H1 (cell line): ENCODE results near the gene LDLRAD4. TPM values are rescaled to one million over a fixed set of nuclear protein-coding genes. Genes with fewer than 3 reads are reported as not detected.

ENCODE experiments used
- CTCF ChIA-PET: fragments of 300-600 bp; sonication (Branson Sonifier 250); formaldehyde crosslinking; loops from one replicate; lab custom pipeline; 2021; ENCODE audit not compliant: partially characterized antibody; lab: Charles Lee
- POLR2A ChIA-PET: fragments of 300-600 bp; sonication (Branson Sonifier 250); formaldehyde crosslinking; loops from one replicate; lab custom pipeline; 2021; ENCODE audit warnings: inconsistent platforms; ENCODE audit not compliant: partially characterized antibody; lab: Charles Lee
- DNase-seq, 2 experiments: peaks; one replicate each; pipeline versions ENCODE4 v3.0.0 to v3.0.0-alpha.2; 2010 to 2022; ENCODE audit warnings: low spot score in 2 of 2, low read depth in 1 of 2, mixed read lengths in 1 of 2
- FAIRE-seq: peaks from 2 replicates; lab custom pipeline; 2011; peaks lifted over from hg19 to GRCh38; lab: Jason Lieb, UNC
- H2AFZ ChIP-seq: 2 replicates; pipeline ENCODE4 v1.8.1; 2012; ENCODE audit warnings: low read length, inconsistent platforms
- H2AK5ac ChIP-seq: 2 replicates; pipeline ENCODE4 v1.6.1; 2013; ENCODE audit warnings: low read depth, low read length
- H2BK120ac ChIP-seq: replicated peaks from 2 replicates; pipeline ENCODE3; 2013; ENCODE audit warnings: low read depth, low read length, inconsistent platforms
- H2BK12ac ChIP-seq: 2 replicates; pipeline ENCODE4 v1.6.1; 2013; ENCODE audit warnings: low read depth, low read length
- H2BK15ac ChIP-seq: 2 replicates; pipeline ENCODE4 v1.6.1; 2013; ENCODE audit warnings: low read length
- H2BK20ac ChIP-seq: 2 replicates; pipeline ENCODE4 v1.6.1; 2013; ENCODE audit warnings: low read length
- H2BK5ac ChIP-seq: 2 replicates; pipeline ENCODE4 v1.6.1; 2013; ENCODE audit warnings: low read depth, low read length
- H3K14ac ChIP-seq: 2 replicates; pipeline ENCODE4 v1.6.1; 2013; ENCODE audit warnings: inconsistent platforms; ENCODE audit not compliant: insufficient read length
- H3K18ac ChIP-seq: 2 replicates; pipeline ENCODE4 v1.6.1; 2013; ENCODE audit warnings: low read length; ENCODE audit errors: extremely low read depth
- H3K23ac ChIP-seq: 2 replicates; pipeline ENCODE4 v1.6.1; 2013; ENCODE audit warnings: inconsistent platforms; ENCODE audit not compliant: insufficient read length
- H3K23me2 ChIP-seq: 2 replicates; pipeline ENCODE4 v1.6.1; 2013; ENCODE audit warnings: low read depth, low read length
- H3K27ac ChIP-seq: 2 replicates; pipeline ENCODE4 v1.6.1; 2011; ENCODE audit warnings: low read depth, low read length, inconsistent platforms
- H3K27me3 ChIP-seq, 4 experiments: replicated peaks in 1 of 4; 1 replicate in 1 of 4; 2 replicates in 3 of 4; pipeline versions ENCODE4 v1.6.1 to v1.8.1; 2011 to 2013; ENCODE audit warnings: low read length in 3 of 4, mild to moderate bottlenecking in 3 of 4, inconsistent platforms in 2 of 4, mixed read lengths in 2 of 4, moderate library complexity in 1 of 4; ENCODE audit not compliant: control insufficient read depth in 3 of 4, insufficient read depth in 3 of 4; ENCODE audit errors: extremely low read depth in 1 of 4
- H3K36me3 ChIP-seq, 4 experiments: 2 replicates each; pipeline versions ENCODE4 v1.6.1 to v1.8.1; 2011 to 2013; ENCODE audit warnings: mild to moderate bottlenecking in 4 of 4, low read length in 3 of 4, moderate library complexity in 2 of 4, control low read depth in 1 of 4, inconsistent platforms in 1 of 4; ENCODE audit not compliant: insufficient read depth in 4 of 4, control insufficient read depth in 2 of 4
- H3K4ac ChIP-seq: replicated peaks from 2 replicates; pipeline ENCODE3; 2013; ENCODE audit warnings: low read length, low read depth, mixed read lengths, inconsistent platforms; ENCODE audit not compliant: insufficient read length
- H3K4me1 ChIP-seq, 4 experiments: replicated peaks in 1 of 4; 1 replicate in 1 of 4; 2 replicates in 3 of 4; pipeline versions ENCODE4 v1.6.1 to v1.8.1; 2011 to 2013; ENCODE audit warnings: low read length in 3 of 4, inconsistent platforms in 2 of 4, mixed read lengths in 1 of 4; ENCODE audit not compliant: insufficient read depth in 4 of 4, control insufficient read depth in 3 of 4
- H3K4me2 ChIP-seq, 2 experiments: 2 replicates each; pipeline versions ENCODE4 v1.6.1 to v1.8.1; 2011 to 2013; ENCODE audit warnings: low read depth in 2 of 2, low read length in 2 of 2, control low read depth in 1 of 2, inconsistent platforms in 1 of 2, mild to moderate bottlenecking in 1 of 2; ENCODE audit not compliant: insufficient read depth in 1 of 2
- H3K4me3 ChIP-seq, 4 experiments: fragments of 200-600, 300-600 bp in 1 of 4; sonication (generic), shearing (Covaris generic), sonication (Bioruptor Twin) in 1 of 4; 2 replicates each; pipeline versions ENCODE4 v1.5.1 to v1.8.1; 2011 to 2016; ENCODE audit warnings: low read length in 4 of 4, low read depth in 3 of 4, control low read depth in 2 of 4, inconsistent platforms in 2 of 4, mild to moderate bottlenecking in 2 of 4, mixed read lengths in 1 of 4, moderate library complexity in 1 of 4; ENCODE audit not compliant: insufficient read depth in 2 of 4; ENCODE audit errors: extremely low read depth in 1 of 4
- H3K56ac ChIP-seq: replicated peaks from 2 replicates; pipeline ENCODE3; 2013; ENCODE audit warnings: low read depth, mild to moderate bottlenecking, mixed read lengths, low read length, inconsistent platforms; ENCODE audit not compliant: insufficient read length
- H3K79me1 ChIP-seq: 2 replicates; pipeline ENCODE4 v1.6.1; 2013; ENCODE audit warnings: low read depth, low read length, control low read depth
- H3K79me2 ChIP-seq, 2 experiments: 2 replicates each; pipeline versions ENCODE4 v1.6.1 to v1.8.1; 2012 to 2013; ENCODE audit warnings: low read length in 2 of 2, mild to moderate bottlenecking in 2 of 2, inconsistent platforms in 1 of 2; ENCODE audit not compliant: insufficient read depth in 2 of 2, control insufficient read depth in 1 of 2
- H3K9ac ChIP-seq, 4 experiments: replicated peaks in 1 of 4; 1 replicate in 1 of 4; 2 replicates in 3 of 4; pipeline versions ENCODE4 v1.6.1 to v1.8.1; 2011 to 2013; ENCODE audit warnings: low read depth in 3 of 4, low read length in 3 of 4, control low read depth in 2 of 4, mild to moderate bottlenecking in 2 of 4, moderate library complexity in 2 of 4, inconsistent platforms in 1 of 4; ENCODE audit errors: extremely low read depth in 1 of 4
- H3K9me3 ChIP-seq, 2 experiments: 2 replicates each; pipeline versions ENCODE4 v1.6.1 to v1.8.1; 2012 to 2013; ENCODE audit warnings: mild to moderate bottlenecking in 2 of 2, moderate library complexity in 2 of 2, control low read depth in 1 of 2, inconsistent platforms in 1 of 2, low read depth in 1 of 2, low read length in 1 of 2, mixed read lengths in 1 of 2; ENCODE audit not compliant: insufficient read depth in 2 of 2
- H4K20me1 ChIP-seq, 2 experiments: replicated peaks in 1 of 2; 2 replicates each; pipeline versions ENCODE3 to v1.8.1; 2011 to 2013; ENCODE audit warnings: inconsistent platforms in 2 of 2, low read length in 2 of 2, mild to moderate bottlenecking in 1 of 2; ENCODE audit not compliant: insufficient read depth in 2 of 2, control insufficient read depth in 1 of 2
- H4K5ac ChIP-seq: 2 replicates; pipeline ENCODE4 v1.6.1; 2013; ENCODE audit warnings: low read length, low read depth, mixed read lengths, inconsistent platforms; ENCODE audit not compliant: insufficient read length
- H4K8ac ChIP-seq: 2 replicates; pipeline ENCODE4 v1.8.0; 2013; ENCODE audit warnings: mild to moderate bottlenecking, moderate library complexity, low read length, inconsistent platforms; ENCODE audit not compliant: insufficient read depth; ENCODE audit errors: extremely low read depth
- H4K91ac ChIP-seq: replicated peaks from 2 replicates; pipeline ENCODE3; 2013; ENCODE audit warnings: low read length, mixed read lengths, inconsistent platforms; ENCODE audit not compliant: insufficient read length
- ATF2 ChIP-seq: IDR thresholded peaks from 2 replicates; pipeline ENCODE4 v1.6.1; 2012; ENCODE audit warnings: low read length, inconsistent platforms
- FOSL1 ChIP-seq: IDR thresholded peaks from 2 replicates; pipeline ENCODE4 v1.6.1; 2011; ENCODE audit warnings: mild to moderate bottlenecking, low read depth, low read length, moderate library complexity; ENCODE audit not compliant: insufficient read depth
- GABPA ChIP-seq: IDR thresholded peaks from 2 replicates; pipeline ENCODE4 v1.6.1; 2011; ENCODE audit warnings: mild to moderate bottlenecking, low read length, moderate library complexity, borderline replicate concordance; ENCODE audit not compliant: insufficient read depth
- GTF2F1 ChIP-seq: IDR thresholded peaks from 2 replicates; pipeline ENCODE4 v1.6.1; 2012; ENCODE audit warnings: low read depth, low read length, improper control_type of control experiment, borderline replicate concordance
- HDAC2 ChIP-seq, 2 experiments: fragments of 300-600 bp in 1 of 2; sonication (generic) in 1 of 2; IDR thresholded peaks; 2 replicates each; pipeline ENCODE4 v1.6.1; 2011 to 2012; ENCODE audit warnings: low read depth in 2 of 2, low read length in 2 of 2, mild to moderate bottlenecking in 2 of 2, moderate library complexity in 2 of 2, borderline replicate concordance in 1 of 2, inconsistent platforms in 1 of 2
- PHF8 ChIP-seq: fragments of 200-600 bp; sonication (generic); conservative IDR thresholded peaks from 2 replicates; pipeline ENCODE4 v1.7.1; 2012; ENCODE audit warnings: low read depth, mild to moderate bottlenecking, inconsistent platforms, low read length, moderate library complexity
- POLR2AphosphoS5 ChIP-seq: IDR thresholded peaks from 2 replicates; pipeline ENCODE4 v1.6.1; 2011; ENCODE audit warnings: low read depth, low read length
- RNF2 ChIP-seq: fragments of 200-900, 300-1000 bp; sonication (generic); IDR thresholded peaks from 2 replicates; pipeline ENCODE4 v1.7.1; 2016; ENCODE audit warnings: borderline replicate concordance, low read depth, mild to moderate bottlenecking, antibody characterized with exemption, low read length; ENCODE audit not compliant: poor library complexity, severe bottlenecking; ENCODE audit errors: missing control alignments
- SUZ12 ChIP-seq: fragments of 200-600 bp; sonication (generic); IDR thresholded peaks from 2 replicates; pipeline ENCODE4 v1.6.1; 2012; ENCODE audit warnings: mild to moderate bottlenecking, inconsistent platforms, low read length, moderate library complexity, mixed read lengths
- TEAD4 ChIP-seq: IDR thresholded peaks from 2 replicates; pipeline ENCODE4 v1.6.1; 2012; ENCODE audit warnings: low read depth, low read length, inconsistent platforms, mixed read lengths
- WGBS, 2 experiments: shearing (Covaris generic) in 1 of 2; methylation state at CpG; one replicate each; pipeline versions ENCODE4 v1.1.6 to v1.1.7; 2013 to 2015; ENCODE audit warnings: low lambda C conversion rate in 2 of 2, mixed read lengths in 2 of 2, inconsistent platforms in 1 of 2, low coverage in 1 of 2, missing lambda C conversion rate in 1 of 2; ENCODE audit not compliant: insufficient replicate concordance in 2 of 2, insufficient coverage in 1 of 2, insufficient read length in 1 of 2; ENCODE audit errors: extremely low coverage in 1 of 2, missing lambda C conversion rate in 1 of 2; 5-methylcytosine and 5-hydroxymethylcytosine counted together
- polyA plus RNA-seq, 7 experiments: library from polyadenylated mRNA; depleted of rRNA in 3 of 7; stranded (reverse) in 5 of 7; unstranded in 2 of 7; fragments of >200 nt in 5 of 7; fragments of 200-250 nt in 2 of 7; gene quantifications; 1 replicate in 5 of 7; 2 replicates in 1 of 7; 4 replicates in 1 of 7; pipeline versions ENCODE4 v1.2.1 to v1.2.3, GENCODE V29; 2011 to 2013; ENCODE audit warnings: missing spikeins in 2 of 7, mixed read lengths in 2 of 7
- total RNA-seq: library from RNA; stranded (reverse); fragmentation: NEBNext Ultra II Directional; extraction: Animal tissue kit (Norgen Biotek cat#: 25700); gene quantifications from 2 replicates; pipeline ENCODE4 v1.2.1, GENCODE V29; 2021

Gene LDLRAD4
- total and polyA plus RNA-seq, 2 of the 8 experiments (the other 6 are each of a cell fraction or from before 2014, with no cell fraction given): 0.77 to 1.4 TPM

- ChIA-PET CTCF (interaction anchor here (2.6 kb wide), 1 partner anchor 12 kb away, joined by 7 read pairs; no protein-coding TSS in a partner anchor), POLR2A (interaction anchor here (1.2 kb wide), 1 partner anchor 22 kb away, joined by 3 read pairs; no protein-coding TSS in a partner anchor)
- H3K4me3 ChIP-seq: peak overlapping the region in 1 of 4 experiments; percentile 42; a peak in 4 of 8 replicates
- H2AK5ac ChIP-seq: peak overlapping the region; percentile 98
- H2BK20ac ChIP-seq: peak overlapping the region; percentile 99
- H3K9ac ChIP-seq: peak overlapping the region in 1 of 4 experiments; percentile 46; a peak in 1 of 7 replicates
- 92% methylated on average over 5 of the region's 5 CpGs; no CpG with 5 or more reads in 1 of the 2 experiments for WGBS, 2 experiments
- peak overlapping the region; percentile 100 for H2BK12ac ChIP-seq
- H3K4ac ChIP-seq: no peak overlapping the region
- H2AFZ ChIP-seq: no peak overlapping the region
- H3K27ac ChIP-seq: no peak overlapping the region
- H3K36me3 ChIP-seq: no peaks in the 10 kb centered on the region
- H3K18ac ChIP-seq: peak overlapping the region; percentile 97; the same call in 1 of the 2 replicates
- H3K56ac ChIP-seq: no peak overlapping the region
- FAIRE-seq: no peak
- H3K27me3 ChIP-seq: peaks cover 0 to 4% (median 0%) of the 10 kb centered on the region in 4 experiments; a peak in 1 of 7 replicates
- DNase-seq: no peak
- no peak overlapping the region for H4K5ac ChIP-seq
- H3K4me1 ChIP-seq: peaks cover 0 to 11% (median 9%) of the 10 kb centered on the region in 4 experiments; a peak in 6 of 7 replicates
- no peaks in the 10 kb centered on the region for H3K79me1 ChIP-seq
- peak overlapping the region; percentile 85; the same call in 1 of the 2 replicates for H2BK15ac ChIP-seq
- H3K79me2 ChIP-seq: no peaks in the 10 kb centered on the region
- no peak overlapping the region for H4K91ac ChIP-seq
- peak overlapping the region; percentile 9 for H2BK120ac ChIP-seq
- no peak overlapping the region for H3K23ac ChIP-seq
- no peaks in the 10 kb centered on the region for H3K23me2 ChIP-seq
- peak overlapping the region; percentile 58 to 63 for H3K4me2 ChIP-seq
- no peak overlapping the region for H3K14ac ChIP-seq
- H3K9me3 ChIP-seq: peaks cover 7 to 17% of the 10 kb centered on the region in 2 experiments
- H4K20me1 ChIP-seq: no peaks in the 10 kb centered on the region
- H2BK5ac ChIP-seq: peak overlapping the region; percentile 87; the same call in 1 of the 2 replicates
- no peak overlapping the region for H4K8ac ChIP-seq
- TF ChIP-seq RNF2 (no peak), FOSL1 (no peak), TEAD4 (no peak), HDAC2 (IDR thresholded peaks at IDR 0.05; ENCODE audit: borderline replicate concordance in 1 of 2, low read depth in 2 of 2, low read length in 2 of 2) (no peak), SUZ12 (no peak), ATF2 (no peak), GTF2F1 (no peak), PHF8 (no peak), POLR2AphosphoS5 (no peak), GABPA (no peak)
Observed at GRCh38 chr18:13499803-13500202, 281.2 kb downstream of the LDLRAD4 start.
